ENCODE measurements around the gene TSPAN31.

The TSPAN31 gene

DNA sequence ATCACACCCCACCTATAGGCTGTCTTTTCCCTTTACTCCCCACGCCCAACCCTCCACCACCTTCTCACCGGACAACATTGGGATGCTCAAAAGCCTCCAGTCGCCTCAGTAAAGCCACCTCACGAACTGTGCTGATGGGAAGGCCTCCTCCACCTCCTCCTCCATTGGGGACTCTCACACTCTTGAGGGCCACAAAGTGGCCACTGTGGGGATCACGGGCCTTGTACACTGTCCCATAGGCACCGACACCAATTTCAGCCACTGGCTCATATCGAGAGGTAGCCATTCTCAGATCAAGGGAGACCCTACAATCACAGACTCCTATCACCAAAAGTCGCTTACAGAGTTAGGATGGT, 6.6 kb downstream of the TSPAN31 start:
- DNase-seq (ENCODE audit: low read depth, low spot score): no peak
- Histone ChIP-seq H3K27ac (peak overlapping the region; percentile 74), H3K9me3 (ENCODE audit: low read depth, low read length) (no peaks in the 10 kb centered on the region), H3K4me3 (peak overlapping the region; percentile 91), H3K36me3 (ENCODE audit: insufficient read depth, low read length) (peaks cover 50% of the 10 kb centered on the region), H3K9ac (ENCODE audit: insufficient read length) (peak overlapping the region; percentile 97)
- TF ChIP-seq FOXP2 (optimal IDR thresholded peaks at IDR 0.05; ENCODE audit: control extremely low read depth, extremely low read length, insufficient read depth): no peak
- TF ChIP-seq POLR2AphosphoS5 (IDR thresholded peaks at IDR 0.05; ENCODE audit: borderline replicate concordance, low read depth, low read length): no peak
- no peak for TF ChIP-seq EZH2 (IDR thresholded peaks at IDR 0.05)

DNA sequence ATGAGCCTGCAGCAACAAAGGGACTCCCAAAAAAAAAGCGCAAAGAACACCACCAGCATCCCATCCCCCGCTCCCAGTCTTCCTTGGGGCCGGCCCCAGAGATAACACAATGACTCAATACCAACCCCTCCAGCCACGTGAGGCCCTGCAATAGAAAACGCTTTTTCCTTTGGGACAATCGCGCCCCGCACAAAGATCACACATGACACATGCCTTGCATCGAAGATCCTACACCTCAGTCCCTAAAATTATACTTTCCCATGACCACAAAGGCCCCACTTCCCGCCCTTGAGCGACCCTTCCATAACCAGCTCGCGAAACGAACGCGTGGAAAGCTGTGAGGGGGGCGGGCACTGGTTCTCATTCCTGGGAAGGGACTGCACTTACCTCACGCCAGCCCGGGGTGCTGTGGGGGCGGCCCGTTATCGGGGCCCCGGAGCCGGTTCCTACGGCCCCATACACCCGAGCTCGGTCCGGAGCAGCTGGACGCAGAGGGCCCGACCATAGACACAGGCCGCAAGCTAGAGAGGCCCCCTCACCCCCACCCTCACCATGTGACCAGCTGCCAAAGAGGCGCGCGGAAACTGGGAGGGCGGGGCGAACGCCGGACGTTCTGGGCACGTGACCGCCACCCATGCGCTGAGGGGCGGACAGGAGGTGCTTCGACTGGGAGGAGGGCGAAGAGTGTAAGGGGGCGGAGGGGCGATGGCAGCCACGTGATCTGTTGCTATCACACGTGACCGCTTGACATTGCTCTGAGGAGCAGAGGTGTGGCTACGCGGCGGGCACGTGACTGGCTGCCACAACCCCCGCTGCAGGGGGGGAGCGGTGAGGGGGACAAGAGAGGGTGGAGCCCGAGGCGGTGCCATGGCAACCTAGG, 7.2 kb downstream of the TSPAN31 start, which contains the start of gene CDK4:
Gene CDK4, minus strand, starts transcription at position 523 of the 880 bp plus-strand sequence. CDS start 593 bp downstream, outside the sequence.
- Histone ChIP-seq H3K36me3 (ENCODE audit: insufficient read depth, low read length) (peaks cover 43% of the 10 kb centered on the region), H3K4me3 (peak within 1 kb of the TSS; percentile 91), H3K9me3 (ENCODE audit: low read depth, low read length) (no peaks in the 10 kb centered on the region), H3K27ac (peak within 1 kb of the TSS; percentile 74), H3K9ac (ENCODE audit: insufficient read length) (peak within 1 kb of the TSS; percentile 97)
- peak; percentile 97 for DNase-seq (ENCODE audit: low read depth, low spot score)
- TF ChIP-seq FOXP2 (optimal IDR thresholded peaks at IDR 0.05; ENCODE audit: control extremely low read depth, extremely low read length, insufficient read depth) (no peak), POLR2AphosphoS5 (IDR thresholded peaks at IDR 0.05; ENCODE audit: borderline replicate concordance, low read depth, low read length) (peak; percentile 79)

- Histone ChIP-seq H3K27ac (peak overlapping the region; percentile 72), H3K9me3 (ENCODE audit: low read depth, low read length) (no peaks in the 10 kb centered on the region), H3K4me3 (peak overlapping the region; percentile 76), H3K9ac (ENCODE audit: insufficient read length) (no peak overlapping the region), H3K36me3 (ENCODE audit: insufficient read depth, low read length) (peaks cover 37% of the 10 kb centered on the region)
- TF ChIP-seq FOXP2 (optimal IDR thresholded peaks at IDR 0.05; ENCODE audit: control extremely low read depth, extremely low read length, insufficient read depth) (no peak), POLR2AphosphoS5 (IDR thresholded peaks at IDR 0.05; ENCODE audit: borderline replicate concordance, low read depth, low read length) (no peak; the same call in 1 of the 2 replicates), EZH2 (IDR thresholded peaks at IDR 0.05) (no peak)
- DNase-seq (ENCODE audit: low read depth, low spot score): no peak
Measured at GRCh38 chr12:57752668-57753000, 7.8 kb downstream of the TSPAN31 start.

DNA sequence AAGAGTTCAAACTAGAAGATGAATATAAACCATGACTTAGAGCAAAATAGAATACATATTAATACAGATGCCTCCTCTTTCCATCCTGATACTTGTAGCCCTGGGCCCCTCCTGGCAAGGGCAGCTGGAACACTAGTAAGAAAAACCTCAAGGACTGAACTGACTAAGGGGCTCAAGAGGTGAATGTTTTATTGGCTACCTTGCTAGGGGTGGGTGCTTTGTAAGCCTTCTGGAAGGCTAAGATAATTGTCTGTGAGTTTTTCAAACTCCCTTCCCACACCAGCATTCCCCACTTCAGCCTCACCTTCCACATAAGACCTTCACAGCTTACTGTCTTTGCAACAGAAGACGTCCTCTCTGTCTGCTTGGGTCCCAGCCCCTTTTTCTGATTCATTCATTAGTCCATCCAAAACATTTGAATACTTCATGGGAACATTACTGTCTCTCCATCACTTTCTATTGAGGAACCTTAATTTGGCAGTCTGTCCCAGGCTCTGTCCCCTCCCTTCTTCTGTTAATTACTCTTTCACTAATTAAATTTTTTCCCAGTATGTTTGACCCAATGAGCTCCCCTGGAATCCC, 9.0 kb downstream of the TSPAN31 start:
- DNase-seq (ENCODE audit: low read depth, low spot score): no peak
- peaks cover 25% of the 10 kb centered on the region for H3K36me3 ChIP-seq (ENCODE audit: insufficient read depth, low read length)
- H3K4me3 ChIP-seq: no peak overlapping the region
- TF ChIP-seq FOXP2 (optimal IDR thresholded peaks at IDR 0.05; ENCODE audit: control extremely low read depth, extremely low read length, insufficient read depth) (no peak), EZH2 (IDR thresholded peaks at IDR 0.05) (no peak), POLR2AphosphoS5 (IDR thresholded peaks at IDR 0.05; ENCODE audit: borderline replicate concordance, low read depth, low read length) (no peak)
- peak overlapping the region; percentile 70 for H3K27ac ChIP-seq
- no peaks in the 10 kb centered on the region for H3K9me3 ChIP-seq (ENCODE audit: low read depth, low read length)
- no peak overlapping the region for H3K9ac ChIP-seq (ENCODE audit: insufficient read length)

GRCh38 chr12:57754411-57755193, 9.8 kb downstream of the TSPAN31 start, which contains the start of gene MARCHF9:
TSS of gene MARCHF9 (plus strand) at chr12:57755103. CDS start at chr12:57755529, 426 bp downstream.
- DNase-seq (ENCODE audit: low read depth, low spot score): no peak
- peak within 1 kb of the TSS; percentile 63 for H3K9ac ChIP-seq (ENCODE audit: insufficient read length)
- H3K9me3 ChIP-seq (ENCODE audit: low read depth, low read length): no peaks in the 10 kb centered on the region
- peak within 1 kb of the TSS; percentile 70; the same call in 1 of the 2 replicates for H3K27ac ChIP-seq
- H3K36me3 ChIP-seq (ENCODE audit: insufficient read depth, low read length): peaks cover 18% of the 10 kb centered on the region
- peak within 1 kb of the TSS; percentile 81 for H3K4me3 ChIP-seq
- TF ChIP-seq FOXP2 (optimal IDR thresholded peaks at IDR 0.05; ENCODE audit: control extremely low read depth, extremely low read length, insufficient read depth) (no peak), POLR2AphosphoS5 (IDR thresholded peaks at IDR 0.05; ENCODE audit: borderline replicate concordance, low read depth, low read length) (no peak), EZH2 (IDR thresholded peaks at IDR 0.05) (no peak)

DNA sequence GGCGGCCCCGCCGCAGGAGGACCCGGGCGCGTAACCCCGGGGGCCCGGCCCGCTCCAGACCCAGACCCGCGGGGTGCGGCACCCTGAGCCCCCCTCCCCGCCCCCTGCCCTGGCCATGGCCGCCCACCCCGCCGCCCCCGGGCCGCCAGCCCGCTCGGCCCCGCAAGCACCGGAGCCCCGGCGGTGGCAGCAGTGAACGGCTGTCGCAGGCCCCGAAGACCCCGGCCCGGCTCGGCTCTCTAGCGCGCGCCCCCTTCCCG, 10.3 kb downstream of the TSPAN31 start:
- peak overlapping the region; percentile 81 for H3K4me3 ChIP-seq
- no peaks in the 10 kb centered on the region for H3K9me3 ChIP-seq (ENCODE audit: low read depth, low read length)
- H3K9ac ChIP-seq (ENCODE audit: insufficient read length): no peak overlapping the region
- no peak for DNase-seq (ENCODE audit: low read depth, low spot score)
- H3K27ac ChIP-seq: no peak overlapping the region
- H3K36me3 ChIP-seq (ENCODE audit: insufficient read depth, low read length): peaks cover 14% of the 10 kb centered on the region
- TF ChIP-seq EZH2 (IDR thresholded peaks at IDR 0.05): no peak
- TF ChIP-seq FOXP2 (optimal IDR thresholded peaks at IDR 0.05; ENCODE audit: control extremely low read depth, extremely low read length, insufficient read depth): no peak
- TF ChIP-seq POLR2AphosphoS5 (IDR thresholded peaks at IDR 0.05; ENCODE audit: borderline replicate concordance, low read depth, low read length): no peak

GRCh38 chr12:57755454-57756372, 10.9 kb downstream of the TSPAN31 start:
- TF ChIP-seq FOXP2 (optimal IDR thresholded peaks at IDR 0.05; ENCODE audit: control extremely low read depth, extremely low read length, insufficient read depth) (no peak), EZH2 (IDR thresholded peaks at IDR 0.05) (no peak), POLR2AphosphoS5 (IDR thresholded peaks at IDR 0.05; ENCODE audit: borderline replicate concordance, low read depth, low read length) (no peak)
- Histone ChIP-seq H3K4me3 (peak overlapping the region; percentile 81), H3K27ac (no peak overlapping the region), H3K9ac (ENCODE audit: insufficient read length) (peak overlapping the region; percentile 63), H3K36me3 (ENCODE audit: insufficient read depth, low read length) (peaks cover 8% of the 10 kb centered on the region), H3K9me3 (ENCODE audit: low read depth, low read length) (no peaks in the 10 kb centered on the region)
- DNase-seq (ENCODE audit: low read depth, low spot score): no peak
